HG03108 (cell line): ENCODE results near the gene ANK3.

Experiments used
- ATAC-seq: cut with Tn5 transposase; IDR thresholded peaks from one replicate; pipeline ENCODE4 v1.9.1; 2021; ENCODE audit warnings: moderate library complexity; ENCODE audit not compliant: unreplicated experiment

The ANK3 gene

DNA sequence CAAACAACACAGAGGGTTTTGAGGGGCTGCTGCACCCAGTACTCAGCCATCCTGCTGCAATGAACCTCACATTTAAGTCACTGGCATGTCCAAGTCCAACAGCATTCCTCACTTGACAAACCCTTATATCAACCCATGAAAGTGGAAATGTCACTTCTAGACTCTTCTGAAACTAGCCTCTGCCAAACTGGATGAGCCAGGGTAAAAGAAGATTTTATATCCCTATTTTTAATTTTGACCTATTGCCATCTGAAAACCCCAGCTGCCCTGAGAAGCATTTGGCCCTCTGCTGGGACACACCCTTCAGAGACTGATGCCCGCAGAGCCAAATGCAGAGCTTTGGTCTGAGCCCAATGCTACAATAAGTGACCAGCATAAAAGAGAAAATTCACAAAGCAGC is 201.1 kb downstream of the ANK3 start:
- ATAC-seq = no peak

- ATAC-seq = no peak
Observed at GRCh38 chr10:60187691-60188090, 202.0 kb downstream of the ANK3 start.

GRCh38 chr10:60186315-60187071 is 203.2 kb downstream of the ANK3 start:
- no peak for ATAC-seq

DNA sequence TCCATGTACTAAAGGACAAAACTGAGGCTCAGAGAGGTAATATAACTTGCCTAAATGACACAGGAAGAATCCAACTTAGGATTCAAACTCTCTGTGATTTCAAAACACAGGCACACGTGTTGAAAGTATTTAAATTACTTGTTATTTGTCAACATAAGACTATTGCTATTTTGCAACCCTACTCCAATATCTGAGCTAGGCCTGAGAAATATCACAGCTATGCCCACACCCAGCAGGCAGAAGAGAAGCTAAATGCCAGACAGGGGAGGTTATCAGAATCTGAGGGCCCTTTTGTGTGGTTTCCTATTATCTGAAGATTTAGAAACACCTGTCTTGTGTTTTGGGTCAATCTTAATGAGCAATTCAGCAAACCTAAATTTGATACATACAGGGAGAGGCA is 204.3 kb downstream of the ANK3 start:
- ATAC-seq = no peak

- no peak for ATAC-seq
Observed at GRCh38 chr10:60182691-60183090, 207.0 kb downstream of the ANK3 start.

DNA sequence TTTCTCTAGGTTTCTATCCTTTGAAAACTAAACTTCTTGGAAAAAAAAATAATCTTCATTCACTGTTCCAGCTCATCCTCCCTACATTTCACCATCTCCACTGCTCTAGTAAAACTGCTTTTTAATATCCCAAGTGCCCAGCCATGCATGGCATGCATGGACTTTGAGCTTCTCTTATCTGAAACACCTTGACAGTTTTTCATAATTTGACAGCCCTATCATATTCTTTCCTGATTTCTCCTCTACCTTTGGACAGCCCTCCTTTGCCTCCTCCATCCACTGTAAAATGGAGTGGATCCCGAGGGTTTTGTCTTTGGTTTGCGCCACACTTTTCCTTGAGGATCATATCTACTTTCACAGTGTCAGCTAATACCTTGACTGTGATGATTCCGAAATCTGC is 212.8 kb downstream of the ANK3 start:
- no peak for ATAC-seq

- no peak for ATAC-seq
Observed at GRCh38 chr10:60175441-60175971, 214.2 kb downstream of the ANK3 start.

DNA sequence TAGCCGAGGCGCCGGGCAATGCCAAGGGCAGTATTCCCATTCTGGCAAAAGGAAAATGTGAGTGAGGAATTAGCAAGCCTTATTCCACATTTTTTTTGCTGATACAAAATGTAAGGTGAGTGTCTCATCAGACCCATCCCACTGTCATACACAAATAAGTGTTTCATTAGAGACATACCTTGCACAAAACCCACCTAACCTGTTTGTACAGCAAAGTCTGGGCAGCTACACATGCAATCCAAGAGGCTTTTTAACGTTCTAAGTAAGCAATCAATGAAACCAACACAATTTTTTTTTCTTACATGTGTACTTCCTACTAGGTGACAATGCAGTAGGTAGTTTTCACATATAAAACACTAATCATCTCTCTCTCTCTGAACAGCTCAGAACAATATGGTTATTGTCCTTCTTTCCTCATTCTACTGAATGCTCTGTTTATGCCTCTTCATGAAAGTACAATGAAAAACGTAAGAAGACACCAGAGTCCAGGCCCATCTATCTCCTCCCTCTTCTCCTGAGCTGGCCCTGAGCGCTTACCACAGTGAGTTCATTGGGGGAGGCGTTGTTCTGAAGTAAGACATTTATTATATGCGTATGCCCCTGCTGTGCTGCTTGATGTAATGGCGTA is 217.2 kb downstream of the ANK3 start:
- ATAC-seq = no peak

- no peak for ATAC-seq
Observed at GRCh38 chr10:60171436-60172013, 218.2 kb downstream of the ANK3 start.

DNA sequence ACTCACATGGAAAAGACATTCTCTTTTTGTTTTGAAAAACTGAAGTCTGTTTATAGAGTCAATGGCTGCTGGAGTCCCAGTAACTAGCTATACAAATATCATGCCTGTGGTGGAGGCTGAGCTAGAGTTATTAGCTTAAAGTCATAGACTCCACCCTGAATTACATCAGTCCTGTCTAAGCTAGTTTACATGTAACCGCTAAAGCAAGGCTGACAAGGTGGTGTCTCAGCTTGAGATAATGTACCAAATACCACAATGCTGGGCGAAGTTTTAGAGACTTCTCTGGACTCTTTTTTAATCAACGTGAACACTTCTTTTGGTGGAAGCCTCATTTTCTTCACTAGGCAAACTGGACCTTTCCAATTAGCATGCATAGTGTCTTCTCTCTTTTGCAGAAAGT is 219.4 kb downstream of the ANK3 start:
- no peak for ATAC-seq

DNA sequence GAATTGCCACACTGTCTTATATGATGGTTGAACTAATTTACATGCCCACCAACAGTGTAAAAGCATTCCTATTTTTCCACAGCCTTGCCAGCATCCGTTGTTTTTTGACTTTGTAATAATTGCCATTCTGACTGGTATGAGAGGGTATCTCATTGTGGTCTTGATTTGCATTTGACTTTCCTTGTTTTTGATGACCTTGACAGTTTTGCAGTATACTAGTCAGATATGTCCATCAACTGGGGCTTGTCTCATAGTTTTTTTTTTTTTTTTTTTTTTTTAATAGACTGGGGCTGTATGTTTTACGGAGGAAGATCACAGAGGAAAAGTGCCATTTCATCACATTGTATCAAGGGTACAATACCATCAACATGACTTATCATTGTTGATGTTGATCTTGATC is 220.6 kb downstream of the ANK3 start:
- ATAC-seq = no peak

DNA sequence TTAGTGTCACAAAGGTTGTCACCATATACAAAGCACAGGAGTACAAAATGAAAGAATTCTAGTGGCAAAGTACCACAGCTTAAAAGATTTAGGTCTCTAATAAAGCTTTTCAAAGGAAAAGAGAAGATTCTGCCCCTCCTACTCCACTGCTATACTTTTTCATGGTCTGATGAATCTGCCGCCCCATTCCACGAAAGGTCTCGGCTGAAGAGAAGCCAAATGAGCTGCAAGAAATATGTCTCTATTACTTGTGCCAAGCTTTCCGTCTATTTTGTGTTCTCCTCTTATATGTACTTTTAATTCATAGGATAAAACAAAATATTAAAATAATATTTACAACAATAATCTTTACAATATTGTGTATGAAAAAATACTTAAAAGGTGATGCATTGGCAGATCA is 222.6 kb downstream of the ANK3 start:
- ATAC-seq = no peak

DNA sequence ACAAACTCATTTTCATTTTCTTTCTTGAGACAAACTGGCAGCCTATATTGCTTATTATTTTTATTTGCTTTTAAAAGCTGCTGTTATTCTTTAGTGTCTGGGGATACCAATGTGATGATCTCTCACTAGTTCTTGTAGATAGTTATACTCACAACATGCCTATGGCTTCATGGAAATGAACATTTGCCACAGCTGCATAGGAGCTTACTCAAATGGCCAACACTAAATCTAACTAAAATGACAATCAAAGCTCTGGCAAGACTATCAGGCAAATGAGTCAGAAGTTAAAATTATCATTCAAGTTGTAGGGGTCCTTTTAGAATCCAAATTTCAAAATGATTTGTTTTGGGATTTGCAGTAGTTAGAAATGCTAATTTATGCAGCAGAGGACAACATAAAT is 225.9 kb downstream of the ANK3 start:
- no peak for ATAC-seq

DNA sequence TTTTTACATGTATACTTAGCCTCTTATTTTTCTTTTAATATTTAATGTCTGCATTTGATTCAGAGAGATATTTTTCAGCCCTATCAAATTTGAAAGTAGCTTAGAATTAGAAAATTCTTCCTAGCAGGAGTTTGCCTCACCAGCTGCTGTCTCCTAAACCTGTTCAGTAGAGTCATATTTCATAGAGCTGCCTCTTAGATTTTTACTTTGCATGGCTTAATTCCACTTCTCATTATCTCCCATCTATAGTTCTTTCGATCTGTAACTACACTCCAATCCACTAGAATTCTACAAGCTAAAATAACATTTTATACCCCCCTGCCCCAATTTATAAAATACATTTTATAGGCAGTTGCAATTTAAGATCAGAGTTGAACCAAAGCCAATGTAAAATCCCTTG is 227.0 kb downstream of the ANK3 start:
- no peak for ATAC-seq

GRCh38 chr10:60155943-60156683 is 233.6 kb downstream of the ANK3 start:
- ATAC-seq = no peak

DNA sequence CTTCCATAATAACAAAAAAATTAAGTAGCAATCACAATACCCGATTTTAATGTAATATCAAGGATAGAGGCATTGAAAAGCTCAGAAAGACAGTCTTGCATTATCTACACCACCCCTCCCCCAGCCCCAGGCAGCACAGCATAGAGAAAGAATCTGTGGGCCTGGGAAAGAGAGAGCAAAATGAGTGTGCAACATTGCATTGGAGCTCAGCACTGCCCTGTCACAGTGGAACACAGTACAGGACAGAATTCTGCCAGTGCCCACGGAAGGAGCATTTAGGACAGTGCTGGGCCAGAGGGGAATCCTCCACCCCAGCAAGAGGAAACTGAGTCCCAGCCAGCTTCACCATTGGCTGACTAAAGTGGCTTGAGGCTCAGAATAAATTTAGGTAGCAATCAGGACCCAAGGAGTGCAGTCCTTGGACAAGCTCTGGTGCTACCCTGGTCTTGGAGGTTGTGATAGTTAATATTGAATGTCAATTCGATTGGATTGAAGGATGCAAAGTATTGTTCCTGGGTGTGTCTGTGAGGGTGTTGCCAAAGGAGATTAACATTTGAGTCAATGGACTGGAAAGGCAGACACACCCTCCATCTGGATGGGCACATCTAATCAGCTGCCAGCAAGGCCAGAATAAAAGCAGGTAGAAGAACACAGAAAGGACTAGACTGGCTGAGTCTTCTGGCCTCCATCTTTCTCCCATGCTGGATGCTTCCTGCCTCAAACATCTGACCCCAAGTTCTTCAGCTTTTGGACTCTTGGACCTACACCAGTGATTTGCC is 234.4 kb downstream of the ANK3 start:
- no peak for ATAC-seq

DNA sequence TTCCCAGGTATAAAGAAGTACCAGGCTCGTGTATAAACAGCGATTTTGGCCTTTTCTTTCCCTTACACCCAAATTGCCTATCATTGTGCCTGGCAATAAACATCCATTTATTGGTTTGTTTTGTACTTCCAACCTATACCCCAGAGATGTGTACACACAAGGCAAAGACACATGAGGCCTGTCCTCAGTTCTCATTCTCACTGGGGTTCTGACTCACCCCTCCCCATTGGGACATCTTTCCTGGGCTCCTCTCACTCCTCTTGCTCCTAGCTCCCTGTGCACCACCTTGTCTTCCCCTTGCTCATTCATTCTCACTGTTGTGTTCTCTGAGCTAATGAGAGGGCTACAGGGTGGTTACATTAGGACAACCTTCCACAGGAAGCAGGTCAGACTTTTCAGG is 240.7 kb downstream of the ANK3 start:
- ATAC-seq = no peak

DNA sequence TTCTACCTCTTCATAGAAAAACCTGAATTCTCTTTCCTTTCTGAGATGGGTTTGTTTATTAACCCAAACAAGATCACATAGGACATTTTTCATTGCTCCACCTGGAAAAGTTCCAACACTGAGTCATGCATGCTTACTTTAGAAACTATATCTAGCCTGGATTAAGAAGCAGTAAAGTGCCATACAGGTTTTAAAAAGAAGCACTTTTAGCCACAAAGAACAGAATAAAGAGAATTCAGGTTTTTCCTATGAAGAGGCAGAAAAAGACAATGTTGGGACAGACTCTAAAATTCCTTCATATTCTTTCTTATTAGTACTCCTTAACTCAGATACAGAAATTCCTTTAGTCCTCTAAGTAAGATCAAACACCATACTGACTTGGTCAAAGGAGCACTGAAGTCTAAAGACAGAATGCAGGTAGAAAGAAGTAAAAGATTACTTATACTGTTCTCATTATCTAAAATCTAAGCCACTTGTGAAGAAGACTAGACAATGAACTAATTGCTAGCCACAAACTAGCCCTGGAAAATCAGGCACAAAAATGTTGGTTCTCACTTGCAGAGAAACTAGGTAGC is 241.3 kb downstream of the ANK3 start:
- no peak for ATAC-seq

DNA sequence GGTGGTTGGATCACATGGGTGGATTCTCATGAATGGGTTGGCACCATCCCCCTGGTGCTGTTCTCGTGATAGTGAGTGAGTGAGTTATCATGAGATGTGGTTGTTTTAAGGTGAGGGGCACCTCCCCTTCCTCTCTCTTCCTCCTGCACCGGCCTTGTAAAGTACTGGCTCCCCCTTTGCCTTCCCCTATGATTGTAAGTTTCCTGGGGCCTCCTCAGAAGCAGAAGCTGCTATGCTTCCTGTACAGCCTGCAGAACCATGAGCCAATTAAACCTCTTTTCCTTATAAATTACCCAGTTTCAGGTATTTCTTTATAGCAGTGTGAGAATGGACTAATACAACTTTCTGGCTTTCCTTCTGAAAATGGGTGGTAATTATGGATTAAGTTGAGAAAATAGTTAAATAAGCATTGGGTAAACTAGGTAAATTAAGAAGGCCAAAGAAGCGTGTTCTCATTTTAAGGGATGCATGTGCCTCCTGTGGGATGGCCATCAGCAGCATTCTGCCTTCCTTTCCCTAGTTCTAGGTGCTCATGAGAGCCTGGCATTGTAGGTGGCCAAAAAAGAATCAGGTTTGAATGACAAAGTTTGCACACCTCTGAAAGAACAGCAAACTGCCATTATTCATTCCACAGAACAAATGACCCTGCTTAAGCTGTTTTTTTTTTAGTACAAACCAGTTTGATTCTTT is 242.0 kb downstream of the ANK3 start:
- ATAC-seq = no peak

GRCh38 chr10:60147025-60147424 is 242.7 kb downstream of the ANK3 start:
- ATAC-seq = no peak
